Medulla oblongata (tissue), 1 donor: ENCODE results near the gene TBC1D21.
A peak's percentile ranks its signal among the peaks of the same experiment; 100 is the strongest.

Experiments
- DNase-seq: peaks from one replicate; pipeline ENCODE4 v3.0.0-alpha.2; 2015; ENCODE audit errors: extremely low spot score

The TBC1D21 gene

DNA sequence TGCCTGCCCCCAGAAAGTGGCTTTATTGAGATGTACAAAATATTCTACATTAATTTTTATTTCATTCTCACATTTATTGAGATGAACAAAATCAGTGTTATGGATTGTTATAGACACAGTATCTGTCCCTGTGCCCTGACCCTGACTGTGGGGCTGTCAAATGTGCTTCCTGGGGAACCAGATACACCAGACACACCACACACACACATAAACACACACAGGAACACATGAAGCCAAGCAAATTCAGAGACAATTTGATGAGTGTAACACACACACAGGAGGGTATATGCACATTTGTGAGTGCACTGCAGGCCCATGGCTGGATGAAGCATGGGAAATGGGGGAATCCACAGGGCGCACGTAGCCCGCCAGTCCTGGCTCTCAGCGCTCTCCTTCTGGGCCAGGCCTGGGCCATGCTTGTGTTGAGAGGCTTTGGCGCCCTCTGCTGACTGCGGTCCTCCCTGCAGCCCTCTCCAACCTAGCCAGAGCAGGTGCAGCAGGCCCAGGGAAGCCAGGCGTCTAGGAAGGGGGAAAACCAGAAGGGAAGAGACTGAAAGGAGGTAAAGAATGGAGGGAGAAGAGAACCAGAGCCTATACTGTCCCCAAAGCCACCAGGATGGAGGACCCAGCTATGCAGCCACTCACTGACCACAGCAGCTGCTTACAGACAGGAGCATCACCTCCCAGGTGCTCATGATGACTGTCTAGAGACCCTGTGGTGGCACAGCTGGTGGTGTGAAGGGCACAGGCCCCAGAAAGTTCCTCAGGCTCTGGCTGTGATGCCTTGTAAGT lies 34.9 kb downstream of the TBC1D21 start:
- peak; percentile 79 for DNase-seq

DNA sequence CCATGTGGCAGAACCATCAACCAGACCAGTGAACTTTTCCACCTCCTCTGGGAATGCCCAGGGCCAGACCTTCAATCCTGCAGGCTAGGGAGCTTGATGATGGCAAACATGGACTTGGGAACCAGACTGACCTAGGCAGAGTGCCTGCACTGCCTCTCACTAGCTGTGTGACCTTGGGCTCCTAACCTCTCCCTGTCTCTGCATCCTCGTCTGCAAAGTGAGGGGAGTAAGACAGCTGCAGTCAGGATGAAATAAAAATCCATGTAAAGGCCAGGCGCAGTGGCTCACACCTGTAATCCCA lies 35.4 kb downstream of the TBC1D21 start:
- DNase-seq, result no peak

DNA sequence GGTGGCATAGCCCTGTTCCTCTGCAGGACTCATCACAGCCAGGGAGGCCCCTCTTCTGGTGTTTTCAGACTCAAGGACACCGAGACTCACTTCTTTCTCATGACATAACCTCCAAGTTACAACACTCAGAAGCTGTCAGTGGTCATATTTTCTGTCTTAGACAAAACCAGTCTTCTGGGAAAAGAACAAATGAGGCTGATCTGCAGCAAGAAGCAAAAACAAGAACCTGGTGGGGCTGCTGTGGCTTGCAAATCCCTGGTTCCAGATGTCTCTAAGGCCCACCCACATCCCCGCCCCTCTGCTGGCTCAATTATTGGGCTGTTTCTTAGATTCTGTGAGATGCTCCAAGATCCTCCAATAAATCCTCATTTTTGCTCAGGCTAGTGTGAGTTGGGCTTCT lies 36.3 kb downstream of the TBC1D21 start:
- DNase-seq, result no peak

DNA sequence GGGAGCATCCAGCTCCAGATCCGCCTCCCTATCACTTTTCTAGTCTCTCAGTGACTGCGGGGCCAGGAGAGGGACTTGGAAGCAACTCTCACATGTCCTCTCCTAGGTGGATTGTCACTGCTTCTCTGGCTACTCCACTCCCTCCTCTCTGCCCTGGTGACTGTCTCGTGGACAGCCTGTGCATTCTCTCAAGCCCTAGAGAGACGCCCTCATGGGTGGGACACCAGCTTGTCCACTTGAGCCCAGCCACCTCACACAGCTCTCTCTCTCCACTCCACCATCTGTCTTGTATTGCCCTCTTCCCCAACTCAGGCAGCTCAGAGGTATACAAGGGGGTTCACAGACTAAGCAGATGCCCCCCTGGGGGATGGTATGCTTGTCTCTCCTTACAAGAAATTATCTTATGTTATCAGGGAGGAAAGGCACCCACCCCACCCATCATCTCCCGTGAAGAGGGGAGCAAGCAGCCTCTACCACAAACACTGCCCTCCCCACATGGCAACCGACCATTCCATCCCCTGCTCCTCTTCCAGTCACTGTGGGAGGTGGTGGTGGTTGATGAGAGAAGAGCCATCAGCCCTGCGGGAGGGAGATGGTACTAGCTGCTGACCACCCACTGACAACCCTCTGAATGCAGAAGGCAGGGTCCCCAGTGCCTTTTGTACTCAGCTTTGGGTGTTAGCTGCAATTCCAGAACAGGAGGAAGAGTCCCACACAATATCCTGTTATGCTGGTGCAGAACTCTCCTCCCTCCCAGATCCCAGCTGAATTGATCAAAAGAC lies 37.3 kb downstream of the TBC1D21 start:
- no peak for DNase-seq

DNA sequence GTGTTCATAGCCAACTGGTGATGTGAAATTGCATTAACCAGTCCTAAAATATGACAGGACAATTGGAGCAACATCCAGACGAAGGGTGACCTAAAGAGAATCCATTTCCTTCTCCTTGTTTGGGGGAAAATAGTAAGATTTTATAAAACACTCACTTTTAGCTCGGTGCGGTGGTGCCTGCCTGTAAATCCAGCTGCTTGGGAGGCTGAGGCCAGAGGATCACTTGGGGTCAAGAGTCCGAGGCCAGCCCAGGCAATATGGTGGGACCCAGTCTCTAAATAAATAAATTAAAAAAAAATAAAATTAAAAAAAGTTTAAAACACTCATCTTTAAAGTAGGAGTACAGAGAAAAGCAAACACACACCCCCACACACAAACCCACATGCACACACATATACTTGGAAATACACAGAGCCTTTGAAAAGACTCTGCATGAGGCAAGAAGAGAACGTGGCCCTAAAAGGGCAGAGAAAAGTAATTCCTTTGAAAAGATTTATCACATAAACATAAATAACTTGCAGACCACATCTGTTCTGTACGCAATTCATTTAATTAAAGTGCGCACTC lies 38.7 kb downstream of the TBC1D21 start:
- no peak for DNase-seq

DNA sequence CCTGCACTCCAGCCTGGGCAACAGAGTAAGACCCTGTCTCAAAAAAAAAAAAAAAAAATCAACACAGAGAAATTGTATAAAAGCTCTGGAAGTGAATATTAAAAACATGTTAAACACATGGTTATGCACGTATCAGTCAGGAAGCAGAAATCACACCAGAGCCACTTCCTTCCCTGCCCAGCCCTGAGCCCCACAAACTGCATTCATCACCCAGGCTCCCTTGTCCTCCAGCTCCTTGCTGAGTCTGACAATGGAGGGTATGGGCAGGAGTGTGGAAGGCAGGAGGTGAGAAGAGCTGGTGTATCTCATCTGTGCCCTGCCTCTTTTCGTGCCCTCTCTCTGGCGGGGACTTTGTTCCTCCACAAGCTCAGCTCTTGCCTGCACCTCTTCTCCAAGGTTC lies 40.8 kb downstream of the TBC1D21 start:
- DNase-seq, result no peak

DNA sequence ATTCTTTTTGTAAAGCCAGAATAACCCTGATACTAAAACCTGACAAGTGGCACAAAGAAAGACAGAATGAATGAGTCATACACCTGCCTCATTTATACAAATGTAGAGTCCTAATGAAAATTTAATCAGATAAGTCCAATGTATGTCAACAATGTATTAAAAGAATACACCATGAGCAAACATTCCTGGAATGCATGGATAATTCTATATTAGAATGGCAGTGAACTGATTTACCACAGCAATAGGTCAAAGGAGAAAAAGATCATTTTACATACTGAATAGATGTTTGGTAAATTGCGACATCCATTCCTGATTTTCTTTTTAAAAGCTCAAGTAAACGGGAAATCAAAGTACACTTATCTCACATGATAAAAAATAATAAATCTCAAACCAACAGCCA lies 41.7 kb downstream of the TBC1D21 start:
- DNase-seq, result no peak

DNA sequence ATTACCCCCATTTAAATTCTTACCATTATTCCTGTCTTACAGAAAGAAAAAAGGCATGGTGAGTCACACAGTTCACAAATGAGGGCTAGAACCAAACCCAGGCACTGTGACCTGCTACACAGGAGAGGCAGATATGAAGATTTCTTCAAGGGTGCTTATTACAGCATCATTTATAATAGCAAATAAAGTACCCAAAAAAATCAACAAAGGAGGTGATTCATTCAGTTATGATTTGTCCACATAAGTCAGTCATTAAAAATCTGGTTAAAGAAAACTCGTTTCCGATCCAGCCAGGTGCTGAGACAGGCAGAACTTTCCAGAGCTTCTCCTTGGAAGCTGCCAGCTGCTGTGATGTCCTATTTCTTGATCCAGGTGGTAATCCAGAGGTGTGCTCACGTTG lies 45.4 kb downstream of the TBC1D21 start:
- no peak for DNase-seq

DNA sequence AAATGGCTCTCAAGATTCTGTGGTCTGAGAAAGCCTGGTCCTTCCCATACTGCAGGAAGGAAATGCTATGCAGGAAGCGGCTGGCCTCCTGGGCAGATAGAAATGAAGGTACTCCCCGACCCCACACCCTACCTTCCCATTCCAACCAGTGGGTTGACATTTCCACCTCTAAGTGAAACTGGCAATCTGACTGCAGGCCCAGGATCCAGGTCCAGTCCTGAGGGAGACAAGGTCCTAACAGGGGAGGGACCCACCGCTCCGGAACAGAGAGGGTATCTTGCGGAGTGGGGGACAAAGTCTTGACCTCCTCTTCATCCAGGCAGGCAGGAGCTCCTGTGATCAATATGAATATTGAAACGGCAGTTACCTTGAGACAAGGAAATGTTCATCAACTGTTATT lies 46.3 kb downstream of the TBC1D21 start:
- DNase-seq, result no peak

DNA sequence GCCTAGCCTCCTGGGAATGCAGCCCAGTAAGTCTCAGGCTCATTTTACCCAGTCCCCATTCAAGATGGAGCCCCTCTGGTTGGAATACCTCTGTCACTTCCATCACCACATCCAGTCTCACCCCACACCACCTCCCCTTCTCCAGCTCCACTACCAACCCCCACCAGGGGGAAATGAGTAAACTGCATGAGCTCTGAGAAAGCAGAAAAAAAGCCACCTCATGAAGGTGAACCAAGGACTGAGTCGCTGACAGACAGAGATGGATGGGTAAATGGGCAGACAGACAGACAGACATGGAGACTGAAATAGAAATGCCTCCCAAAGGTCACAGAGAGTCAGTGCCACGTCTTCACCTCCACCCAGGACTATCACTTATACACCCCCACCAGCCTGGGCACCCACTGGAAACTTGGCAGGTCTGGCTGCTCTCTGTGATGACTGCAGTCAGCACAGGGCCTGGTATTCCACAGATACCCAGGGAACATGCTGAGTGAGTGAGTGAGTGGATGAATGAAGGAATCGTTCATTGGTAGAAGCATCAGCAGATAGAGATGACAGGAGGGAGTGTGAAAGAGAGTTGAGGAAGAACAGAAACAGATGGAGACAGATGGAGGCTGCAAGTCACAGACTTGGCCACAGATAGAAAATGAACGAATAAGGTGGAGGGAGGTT lies 48.0 kb downstream of the TBC1D21 start:
- no peak for DNase-seq

DNA sequence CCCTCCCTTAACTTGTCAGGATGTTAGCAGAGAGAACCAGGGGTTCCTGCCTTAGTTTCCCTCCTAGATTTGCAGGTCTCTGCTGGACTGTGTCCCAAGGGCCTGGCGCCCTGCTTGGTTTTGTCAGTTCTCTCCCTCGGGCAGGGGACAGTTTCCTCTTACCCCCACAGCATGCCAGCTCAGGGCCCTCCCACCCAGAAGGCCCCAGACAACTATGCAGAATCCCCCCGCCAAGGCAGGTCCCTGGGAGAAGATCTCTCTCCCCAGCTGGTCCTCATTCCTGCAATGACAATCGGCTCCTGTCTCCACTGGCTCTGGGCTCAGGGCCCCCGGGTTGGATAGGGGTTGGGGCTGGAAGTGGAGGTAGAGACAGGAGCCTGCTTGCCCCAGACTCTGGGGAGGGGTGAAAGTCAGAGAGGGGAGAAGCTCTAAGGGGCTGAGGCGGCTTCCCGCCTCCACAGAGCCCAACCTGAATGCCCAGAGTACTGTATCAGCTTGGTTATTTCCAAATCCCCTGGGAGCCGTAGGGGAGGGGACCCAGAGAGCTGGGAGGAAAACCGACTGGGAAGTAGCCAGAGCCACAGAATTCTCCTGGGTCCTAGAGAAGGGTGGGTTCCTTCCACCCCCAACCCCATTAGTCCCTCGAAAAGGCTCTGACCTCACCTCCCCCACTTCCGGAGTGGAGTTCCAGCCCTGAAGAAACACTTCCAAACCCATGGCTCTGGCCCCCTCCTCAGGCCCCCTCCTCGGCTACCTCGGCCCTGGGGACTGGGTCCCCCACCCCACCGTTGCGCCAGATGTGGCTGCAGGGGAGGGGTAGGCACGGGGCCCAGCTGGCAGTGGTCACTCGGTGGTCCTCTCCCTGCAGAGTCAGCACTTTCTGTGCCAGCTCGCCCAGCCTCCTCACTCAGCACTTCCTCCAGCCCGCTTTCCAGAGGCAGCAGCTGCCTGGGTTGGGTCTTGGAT lies 49.1 kb downstream of the TBC1D21 start:
- DNase-seq, result no peak

DNA sequence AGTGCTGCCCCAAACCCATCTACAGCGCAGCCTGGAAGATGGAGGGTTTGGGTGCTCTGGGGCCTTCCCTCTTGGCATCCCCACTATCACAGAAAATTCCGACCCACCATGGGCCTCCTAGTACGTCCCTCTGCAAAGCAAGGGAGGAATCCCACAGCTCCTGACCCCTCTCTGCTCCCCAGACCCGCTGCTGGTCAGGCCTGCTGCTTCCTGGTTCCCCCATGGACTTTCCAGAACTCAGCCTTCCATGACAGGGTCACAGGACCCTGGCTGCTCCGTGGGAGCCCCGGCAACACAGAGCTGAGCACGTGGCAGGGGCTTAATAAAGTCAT lies 49.8 kb downstream of the TBC1D21 start:
- no peak for DNase-seq

DNA sequence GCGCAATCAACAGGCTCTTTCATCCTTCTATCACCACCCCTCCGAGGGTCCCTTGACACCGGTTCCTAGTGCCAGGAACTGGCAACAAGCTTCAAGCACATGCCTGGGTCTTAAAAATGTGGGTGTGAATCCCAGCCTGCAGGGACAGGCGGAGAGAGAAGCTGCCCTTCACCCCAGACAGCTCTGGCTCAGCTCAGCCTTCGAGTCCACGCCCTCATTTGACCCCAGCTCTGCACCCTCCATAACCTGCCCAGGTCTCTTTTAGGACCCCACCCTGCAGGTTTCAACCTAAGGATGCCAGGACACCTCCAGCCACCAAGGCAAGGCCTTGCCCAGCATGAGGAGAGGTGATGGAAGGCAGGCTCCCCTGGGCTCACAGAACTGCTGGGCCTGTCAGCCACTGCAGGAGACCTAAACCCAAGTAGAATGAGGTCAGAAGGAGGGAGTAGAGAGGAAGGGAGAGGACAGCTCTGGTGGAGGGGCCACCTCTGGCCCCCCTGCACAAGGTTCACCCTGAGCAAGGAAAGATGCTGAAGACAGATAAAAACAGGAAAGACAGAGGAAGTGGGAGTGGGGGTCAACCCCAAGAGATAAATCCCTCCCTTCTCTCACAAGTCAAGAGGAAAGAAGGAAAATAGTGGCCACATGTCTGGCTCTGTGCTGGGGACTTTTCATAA lies 50.3 kb downstream of the TBC1D21 start:
- no peak for DNase-seq

DNA sequence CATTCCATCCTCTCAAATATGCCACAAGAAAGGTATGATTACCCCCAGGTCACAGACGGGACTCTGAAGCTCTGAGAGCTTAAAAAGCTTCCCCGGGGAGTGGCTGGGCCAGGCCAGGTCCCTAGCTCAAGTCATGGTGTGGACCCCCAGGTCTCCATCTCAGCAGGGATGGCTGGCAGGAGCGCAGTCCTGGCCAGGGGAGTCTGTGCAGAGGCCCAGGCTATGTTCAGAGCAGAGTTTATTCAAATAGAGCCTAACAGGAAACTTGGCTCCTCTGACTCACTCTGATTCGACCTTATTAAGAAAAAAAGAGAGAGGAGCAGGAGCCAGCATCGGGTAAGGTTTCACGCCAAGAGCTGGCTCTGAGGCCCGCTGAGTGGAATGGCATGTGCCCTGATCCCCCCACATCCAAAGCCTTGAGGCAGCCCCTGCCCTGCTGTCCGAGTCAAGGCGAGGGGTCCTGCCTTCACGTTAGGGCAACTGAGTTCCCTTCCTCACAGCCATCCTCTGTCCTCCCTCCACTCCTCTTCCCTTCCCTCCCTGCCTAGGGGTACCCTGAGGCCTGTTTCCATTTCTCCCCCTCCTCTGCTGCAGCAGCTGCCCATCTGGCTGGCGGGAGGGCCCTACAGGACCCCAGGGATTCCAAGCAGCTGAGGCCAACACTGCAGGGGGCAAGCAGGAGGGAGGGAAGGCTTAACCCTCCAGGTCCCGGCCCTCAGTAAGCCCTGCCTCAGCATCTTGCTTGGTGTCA lies 51.0 kb downstream of the TBC1D21 start:
- peak; percentile 38 for DNase-seq

DNA sequence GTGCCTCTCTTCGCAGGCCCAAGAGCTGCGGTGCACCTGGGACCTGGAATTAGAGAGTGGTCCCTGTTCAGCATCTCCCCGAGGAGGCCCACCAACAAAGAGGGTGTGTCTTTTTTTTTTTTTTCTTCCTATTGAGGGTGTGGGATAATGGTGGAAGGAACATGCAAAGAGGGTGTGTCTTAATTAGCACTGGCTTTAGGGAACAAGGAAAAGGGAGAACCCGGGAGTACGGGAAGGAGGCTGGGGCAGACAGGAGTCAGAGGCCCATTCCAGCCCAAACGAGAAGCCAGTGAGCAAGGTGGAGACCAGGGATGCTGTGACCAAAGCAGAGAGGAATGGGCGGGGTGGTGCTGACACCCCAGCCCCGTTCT lies 52.5 kb downstream of the TBC1D21 start:
- DNase-seq, result no peak

DNA sequence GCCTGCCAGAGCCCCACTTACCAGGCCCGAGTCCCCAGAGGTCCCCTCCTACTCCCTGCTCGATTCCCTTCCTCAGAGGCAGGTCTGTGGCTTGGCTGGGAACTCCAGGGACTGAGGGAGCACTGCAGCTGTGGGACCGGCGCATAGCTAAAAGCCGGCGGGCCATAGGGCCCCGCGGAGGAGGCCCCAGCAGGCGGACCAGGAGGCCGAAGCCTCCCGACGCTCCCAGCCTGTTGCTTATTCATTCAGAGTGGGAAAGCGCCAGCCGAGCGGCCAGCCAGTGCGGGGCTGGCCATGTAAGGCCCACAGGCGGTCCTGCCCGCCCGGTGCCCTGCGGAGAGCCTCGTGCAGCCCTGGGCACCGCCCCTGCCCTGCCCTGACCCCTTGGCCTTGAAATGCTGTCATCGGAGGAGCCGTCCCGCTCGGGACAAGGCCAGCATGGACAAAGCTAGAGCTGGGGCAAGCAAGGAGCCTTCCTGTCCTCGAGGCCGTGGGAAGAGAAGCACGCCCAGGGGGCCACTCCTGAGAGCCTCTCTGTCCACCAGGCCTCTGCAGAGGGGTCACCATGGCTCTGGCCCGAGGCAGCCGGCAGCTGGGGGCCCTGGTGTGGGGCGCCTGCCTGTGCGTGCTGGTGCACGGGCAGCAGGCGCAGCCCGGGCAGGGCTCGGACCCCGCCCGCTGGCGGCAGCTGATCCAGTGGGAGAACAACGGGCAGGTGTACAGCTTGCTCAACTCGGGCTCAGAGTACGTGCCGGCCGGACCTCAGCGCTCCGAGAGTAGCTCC lies 53.0 kb downstream of the TBC1D21 start, which contains the start of gene LOXL1:
Gene LOXL1 (plus strand): TSS at position 244 of the 784 bp plus-strand sequence. CDS start 322 bp downstream, at position 566.
- peak; percentile 53 for DNase-seq

DNA sequence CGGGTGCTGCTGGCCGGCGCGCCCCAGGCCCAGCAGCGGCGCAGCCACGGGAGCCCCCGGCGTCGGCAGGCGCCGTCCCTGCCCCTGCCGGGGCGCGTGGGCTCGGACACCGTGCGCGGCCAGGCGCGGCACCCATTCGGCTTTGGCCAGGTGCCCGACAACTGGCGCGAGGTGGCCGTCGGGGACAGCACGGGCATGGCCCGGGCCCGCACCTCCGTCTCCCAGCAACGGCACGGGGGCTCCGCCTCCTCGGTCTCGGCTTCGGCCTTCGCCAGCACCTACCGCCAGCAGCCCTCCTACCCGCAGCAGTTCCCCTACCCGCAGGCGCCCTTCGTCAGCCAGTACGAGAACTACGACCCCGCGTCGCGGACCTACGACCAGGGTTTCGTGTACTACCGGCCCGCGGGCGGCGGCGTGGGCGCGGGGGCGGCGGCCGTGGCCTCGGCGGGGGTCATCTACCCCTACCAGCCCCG lies 53.7 kb downstream of the TBC1D21 start:
- no peak for DNase-seq

DNA sequence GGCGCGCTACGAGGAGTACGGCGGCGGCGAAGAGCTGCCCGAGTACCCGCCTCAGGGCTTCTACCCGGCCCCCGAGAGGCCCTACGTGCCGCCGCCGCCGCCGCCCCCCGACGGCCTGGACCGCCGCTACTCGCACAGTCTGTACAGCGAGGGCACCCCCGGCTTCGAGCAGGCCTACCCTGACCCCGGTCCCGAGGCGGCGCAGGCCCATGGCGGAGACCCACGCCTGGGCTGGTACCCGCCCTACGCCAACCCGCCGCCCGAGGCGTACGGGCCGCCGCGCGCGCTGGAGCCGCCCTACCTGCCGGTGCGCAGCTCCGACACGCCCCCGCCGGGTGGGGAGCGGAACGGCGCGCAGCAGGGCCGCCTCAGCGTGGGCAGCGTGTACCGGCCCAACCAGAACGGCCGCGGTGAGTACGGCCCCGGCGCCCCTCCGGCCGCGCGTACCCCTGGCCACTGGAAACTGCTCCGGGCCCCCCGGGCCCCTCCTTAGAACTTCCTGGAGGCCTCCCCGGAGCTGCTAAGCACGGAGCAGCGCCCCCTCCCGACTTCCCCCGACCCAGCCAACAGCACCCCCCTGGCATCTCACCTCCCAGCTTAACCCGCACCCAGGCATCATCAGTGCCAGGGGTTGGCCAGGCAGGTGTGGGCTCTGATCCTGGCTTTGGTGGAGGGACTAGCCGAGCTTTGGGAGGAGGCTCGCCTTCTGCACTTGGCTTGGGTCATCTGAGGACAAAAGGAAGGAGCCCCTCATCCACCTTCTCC lies 54.3 kb downstream of the TBC1D21 start:
- DNase-seq, result no peak

DNA sequence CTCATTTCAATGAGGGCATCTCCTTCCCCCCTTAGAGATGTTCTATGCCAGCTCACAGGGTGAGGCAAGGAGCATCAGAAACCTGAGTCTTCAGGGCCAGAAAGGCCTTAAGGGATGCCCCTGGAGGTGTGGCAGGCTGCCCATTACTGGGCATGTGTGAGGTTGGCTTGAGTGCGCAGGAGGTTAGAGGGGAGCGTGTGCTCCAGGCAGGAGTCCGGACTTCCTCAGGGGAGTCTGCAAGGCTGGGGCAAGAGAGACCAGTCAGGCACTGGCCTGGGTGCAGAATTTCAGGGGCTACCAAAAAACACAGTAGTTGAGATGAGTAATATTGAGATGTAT lies 54.8 kb downstream of the TBC1D21 start:
- no peak for DNase-seq
